GM19240 (cell line): ENCODE data around the gene RFWD3.
A peak's percentile ranks its signal among the peaks of the same experiment; 100 is the strongest.

Experiments used
- DNase-seq: peaks from one replicate; pipeline ENCODE4 v3.0.0; 2011; ENCODE audit warnings: low spot score; ENCODE audit not compliant: insufficient read length

Gene RFWD3

DNA sequence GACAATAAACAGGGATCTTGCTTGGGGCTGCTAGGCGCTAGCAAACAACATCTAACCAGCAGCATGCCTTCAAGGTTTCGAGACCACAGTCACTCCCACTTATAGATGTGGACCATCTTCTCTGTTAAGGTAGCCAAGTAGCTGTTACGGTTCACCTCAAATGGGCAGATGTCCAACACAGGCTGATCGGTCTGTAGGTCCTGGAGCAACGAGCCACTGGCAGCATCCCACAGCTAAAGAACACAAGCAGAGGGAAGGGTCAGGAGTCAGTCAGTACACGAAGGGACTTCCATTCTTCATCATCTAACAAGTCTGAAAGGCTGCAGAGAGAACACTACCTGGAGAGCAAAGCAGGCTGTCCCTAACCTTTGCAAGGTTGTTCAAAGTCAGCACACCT, 42.8 kb downstream of the RFWD3 start:
- no peak for DNase-seq

DNA sequence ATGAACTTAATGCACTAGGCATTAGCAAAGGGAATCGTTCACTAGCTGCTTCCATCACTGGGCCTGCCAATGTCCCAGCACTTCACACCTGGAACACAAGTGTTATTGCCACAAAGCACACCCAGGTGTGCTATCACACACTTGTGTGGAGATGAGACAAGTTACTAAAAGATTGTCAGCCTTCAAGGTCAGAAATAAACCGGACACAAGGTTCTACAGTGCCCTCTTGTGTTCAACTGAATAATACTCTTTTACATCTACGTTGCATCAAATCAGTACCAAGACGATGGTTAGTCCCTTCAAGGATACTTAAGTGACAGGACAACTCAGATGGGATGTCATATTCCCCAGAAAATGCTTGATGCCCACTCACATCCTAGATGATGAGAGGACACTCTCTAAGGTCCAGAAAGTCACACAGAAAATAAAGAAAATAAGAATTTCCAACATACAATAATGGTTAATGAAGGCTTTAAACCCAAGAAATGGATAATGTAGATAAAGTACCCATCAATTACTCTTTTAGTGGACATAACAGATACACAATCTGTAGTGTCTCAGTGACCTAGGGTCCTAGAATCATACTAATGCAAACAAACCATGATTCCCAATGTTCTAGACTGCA, 43.4 kb downstream of the RFWD3 start:
- peak; percentile 25 for DNase-seq

DNA sequence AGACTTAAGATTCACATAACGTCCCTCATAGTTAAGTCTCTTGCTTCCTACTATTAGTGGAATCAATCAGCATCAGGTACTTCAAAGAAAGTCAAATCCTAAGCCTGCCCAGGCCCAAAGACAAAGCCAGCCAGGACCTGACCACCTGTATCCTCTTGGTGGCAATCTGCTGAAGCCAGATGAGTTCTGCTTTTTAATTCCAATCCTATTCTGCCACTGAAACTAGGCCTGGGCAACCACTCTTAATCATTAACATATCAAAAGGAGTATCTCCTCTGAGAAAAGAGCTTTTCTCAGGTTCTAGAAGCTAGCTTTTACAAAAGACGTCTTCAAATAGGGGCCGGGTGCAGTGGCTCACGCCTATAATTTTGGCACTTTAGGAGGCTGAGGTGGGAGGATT, 44.7 kb downstream of the RFWD3 start:
- no peak for DNase-seq

DNA sequence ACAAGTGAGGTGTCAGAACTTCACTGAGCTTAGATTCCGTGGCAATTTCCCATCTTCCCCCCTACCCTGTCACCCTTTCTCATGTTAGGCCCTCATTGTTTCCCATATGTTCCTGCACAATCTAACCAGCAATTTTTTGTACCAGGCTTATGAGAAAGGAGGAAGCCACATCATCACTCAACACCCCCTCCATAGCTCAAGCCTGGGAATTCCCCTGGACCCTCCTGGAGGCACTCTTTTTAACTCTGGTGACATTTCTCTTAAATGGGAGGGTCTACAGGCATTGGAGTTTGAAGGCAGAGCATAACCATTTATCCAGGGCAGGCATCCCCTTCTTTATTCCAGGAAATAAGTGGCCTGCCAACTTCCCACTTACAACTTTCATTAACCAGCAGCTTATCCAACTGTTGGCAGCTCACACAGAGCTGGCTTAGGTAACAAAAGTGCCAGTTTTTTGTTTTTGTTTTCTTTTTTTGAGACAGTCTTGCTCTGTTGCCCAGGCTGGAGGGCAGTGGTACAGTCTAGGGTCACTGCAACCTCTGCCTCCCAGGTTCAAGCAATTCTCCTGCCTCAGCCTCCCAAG, 49.4 kb downstream of the RFWD3 start:
- no peak for DNase-seq

DNA sequence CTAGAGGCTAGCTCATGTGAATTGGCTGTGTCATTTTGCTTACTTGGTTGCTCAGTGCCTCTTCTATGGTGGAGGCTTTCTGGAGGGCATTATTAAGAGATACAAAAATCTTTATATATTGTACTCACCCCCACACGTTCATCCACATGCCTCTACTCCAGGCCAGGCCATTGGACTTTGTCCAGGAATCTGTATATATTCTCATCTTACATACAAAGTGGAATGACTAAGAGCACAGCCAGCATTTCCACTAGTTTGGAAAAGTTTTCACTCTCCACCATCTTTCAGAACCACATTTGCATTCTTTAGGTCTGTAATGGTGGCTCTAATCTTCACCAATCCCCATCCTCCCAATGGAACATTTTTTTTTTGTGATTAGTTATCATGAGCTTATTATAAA, 55.0 kb downstream of the RFWD3 start:
- no peak for DNase-seq

DNA sequence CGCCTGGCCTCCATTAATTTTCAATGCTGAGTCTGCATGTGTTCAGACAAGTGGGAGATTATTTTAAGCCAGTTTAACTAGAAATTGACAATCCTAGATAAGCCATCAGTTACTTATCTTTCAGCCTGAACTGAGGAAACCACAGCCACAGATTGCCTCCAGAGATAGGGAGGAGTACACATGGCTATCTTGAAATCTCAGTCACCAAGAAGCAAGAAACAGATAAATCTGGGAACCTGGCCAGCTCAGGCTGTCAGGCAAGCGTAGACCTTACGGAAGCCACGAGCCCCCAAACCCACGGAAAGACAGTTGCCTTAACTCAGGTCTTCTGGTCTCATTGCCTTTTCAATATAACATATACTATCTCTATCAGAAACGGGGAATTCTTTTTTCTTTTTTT, 57.7 kb downstream of the RFWD3 start:
- DNase-seq, result no peak

DNA sequence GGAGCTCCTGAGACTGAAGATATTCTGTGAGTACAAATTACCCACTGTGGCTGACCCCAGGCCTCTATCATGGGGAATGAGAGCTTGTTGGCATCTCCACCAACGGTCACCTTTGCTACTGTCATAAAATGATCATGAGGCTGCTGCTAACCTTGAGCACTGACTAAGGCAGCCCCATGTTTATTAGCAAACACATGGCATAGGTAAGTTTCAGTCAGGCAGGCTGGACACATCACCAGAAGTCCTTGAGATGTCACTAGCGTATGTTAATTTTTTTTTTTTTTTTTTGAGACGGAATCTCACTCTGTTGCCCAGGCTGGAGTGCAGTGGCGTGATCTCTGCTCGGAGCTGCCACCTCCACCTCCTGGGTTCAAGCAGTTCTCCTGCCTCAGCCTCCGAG, 58.3 kb downstream of the RFWD3 start:
- DNase-seq, result no peak

DNA sequence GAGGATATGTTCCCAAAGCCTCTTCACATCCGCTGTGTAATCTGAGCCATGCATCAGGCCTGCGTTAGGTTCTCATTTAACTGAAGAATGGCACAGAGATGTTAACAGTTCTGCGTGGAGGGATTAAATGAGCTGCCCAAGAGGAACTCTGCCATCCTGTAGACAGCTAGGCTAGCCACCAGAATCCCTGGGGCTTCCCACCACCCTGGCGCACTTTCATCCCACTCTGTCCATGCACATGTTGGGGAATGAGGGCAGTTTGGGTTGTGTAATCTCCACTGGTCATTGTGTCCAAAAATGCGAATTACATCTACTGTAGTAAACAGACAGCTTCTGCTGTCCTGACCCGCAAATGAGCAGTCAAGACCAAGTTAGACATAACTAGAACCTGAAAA, 58.7 kb downstream of the RFWD3 start:
- no peak for DNase-seq

DNA sequence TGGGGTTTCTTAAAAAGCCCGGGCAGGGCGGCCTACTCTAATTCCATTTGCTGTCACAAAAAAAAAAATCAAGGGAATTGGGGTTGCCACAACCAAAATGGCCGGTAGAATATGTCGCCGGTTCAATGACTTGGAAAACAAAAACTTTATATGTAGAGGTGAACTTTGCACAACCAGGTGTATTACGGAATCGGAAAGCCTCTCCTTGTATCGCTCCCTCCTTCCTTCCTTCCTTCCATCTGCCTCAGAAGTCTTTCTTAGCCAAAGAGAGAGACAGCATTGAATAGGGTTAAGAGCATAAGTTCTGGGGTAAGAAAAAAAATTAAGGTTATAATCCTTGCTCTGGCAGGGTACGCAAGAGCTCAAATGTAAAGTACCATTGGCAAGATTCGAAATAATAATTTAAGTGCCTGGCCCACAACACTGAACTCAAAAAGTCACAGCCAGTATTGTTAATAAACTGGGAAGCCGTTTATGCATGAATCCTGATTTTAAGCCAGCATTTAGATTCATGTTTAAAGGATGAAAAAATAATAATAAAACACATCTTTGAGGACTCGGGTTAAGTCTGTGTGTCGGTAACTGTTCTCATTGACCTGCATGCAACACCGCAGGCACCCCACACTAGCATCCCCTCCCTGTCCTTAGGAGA, 59.2 kb downstream of the RFWD3 start:
- no peak for DNase-seq

DNA sequence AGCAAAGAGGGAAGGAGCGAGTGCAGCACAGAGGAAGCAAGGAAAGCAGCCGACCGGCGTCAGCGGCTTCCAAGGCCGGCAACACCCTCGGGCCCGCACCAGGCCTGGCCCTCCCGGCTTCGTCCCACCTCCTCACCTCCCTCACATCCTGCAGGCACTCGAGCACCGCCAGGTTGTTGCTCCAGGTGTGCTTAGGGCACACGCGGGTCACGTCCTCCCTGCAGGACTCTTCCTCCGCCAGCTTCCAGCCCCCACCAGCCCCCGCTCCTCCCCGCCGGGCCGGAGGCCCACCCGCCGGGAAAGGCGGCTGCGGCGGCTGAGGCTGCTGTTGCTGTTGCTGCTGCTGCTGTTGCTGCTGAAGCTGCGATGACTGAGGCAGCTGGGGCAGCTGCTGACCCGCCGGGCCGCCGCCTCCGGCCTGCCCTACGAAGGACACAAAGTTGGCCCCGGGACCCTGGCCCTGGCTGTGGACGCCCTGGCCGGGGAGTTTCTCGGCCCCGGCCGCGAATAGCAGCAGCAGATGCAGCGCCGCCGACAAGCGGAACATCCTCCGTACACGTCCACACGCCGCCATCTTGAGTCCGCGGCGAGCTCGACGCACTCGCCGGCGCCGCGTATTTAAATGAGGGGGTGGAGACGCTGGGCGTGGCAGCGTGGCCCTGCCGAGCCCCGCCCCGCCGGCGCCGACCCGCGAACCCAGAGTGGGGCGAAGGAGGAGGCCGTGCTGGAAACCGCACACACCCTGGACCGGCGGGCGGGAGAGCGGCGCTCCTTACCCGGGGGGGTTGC, 60.0 kb downstream of the RFWD3 start, which contains the start of gene GLG1:
GLG1 (minus strand) TSS at position 594 of the 789 bp plus-strand sequence; CDS start at position 574, 20 bp downstream.
- DNase-seq, result peak; percentile 79

DNA sequence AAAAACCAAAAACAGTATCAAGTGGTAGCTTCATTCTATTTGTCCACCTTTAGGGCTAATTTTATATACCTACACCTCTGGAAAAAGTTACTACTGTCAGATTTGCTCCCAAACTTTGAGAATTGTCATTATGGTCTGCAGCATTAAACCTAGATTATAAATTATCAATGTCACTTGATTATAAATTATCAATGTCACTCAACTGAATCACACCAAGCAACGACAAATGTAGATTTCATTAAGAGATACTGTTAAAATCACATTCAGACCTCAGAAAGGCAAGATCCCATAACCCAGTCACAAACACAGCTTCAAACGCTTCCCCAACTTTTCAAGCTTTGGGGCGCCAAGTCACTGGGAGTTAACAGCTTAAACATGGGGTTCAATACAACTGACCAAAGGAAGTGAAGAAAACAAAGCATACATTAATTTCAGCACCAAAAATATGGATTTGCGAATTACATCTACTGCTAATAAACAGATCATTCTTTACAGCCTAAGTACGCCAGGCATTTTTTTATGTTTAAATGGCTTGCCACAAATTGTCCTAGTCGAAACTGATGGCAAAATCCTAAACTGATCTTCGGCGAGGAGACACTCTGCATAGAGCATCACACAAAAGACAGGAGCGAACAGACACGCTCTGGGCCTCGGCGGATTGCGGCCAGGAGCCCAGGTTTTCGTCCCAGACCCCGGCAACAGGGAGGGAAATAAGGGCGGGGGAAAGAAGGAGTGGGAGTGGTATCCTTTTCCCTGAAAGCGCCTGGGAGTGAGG, 60.7 kb downstream of the RFWD3 start:
- no peak for DNase-seq

DNA sequence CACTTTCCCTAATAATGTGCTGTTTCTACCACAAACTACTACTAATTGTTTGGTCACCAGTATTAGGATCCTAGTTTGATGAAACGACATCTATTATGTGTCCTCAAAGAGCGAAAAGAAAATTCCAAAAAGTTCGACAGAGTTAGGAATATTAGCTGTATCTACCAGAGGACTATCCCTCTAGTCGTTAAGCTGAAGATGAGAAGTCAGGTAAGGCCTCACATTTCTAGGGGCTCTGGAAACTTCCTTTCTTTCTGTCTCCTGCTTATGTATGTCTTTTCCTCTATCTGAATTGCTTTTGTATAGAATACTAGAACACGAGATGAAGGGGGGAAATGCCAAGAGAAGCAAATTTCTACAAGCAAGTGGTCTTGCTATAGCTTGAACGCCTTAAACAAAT, 61.3 kb downstream of the RFWD3 start:
- no peak for DNase-seq

DNA sequence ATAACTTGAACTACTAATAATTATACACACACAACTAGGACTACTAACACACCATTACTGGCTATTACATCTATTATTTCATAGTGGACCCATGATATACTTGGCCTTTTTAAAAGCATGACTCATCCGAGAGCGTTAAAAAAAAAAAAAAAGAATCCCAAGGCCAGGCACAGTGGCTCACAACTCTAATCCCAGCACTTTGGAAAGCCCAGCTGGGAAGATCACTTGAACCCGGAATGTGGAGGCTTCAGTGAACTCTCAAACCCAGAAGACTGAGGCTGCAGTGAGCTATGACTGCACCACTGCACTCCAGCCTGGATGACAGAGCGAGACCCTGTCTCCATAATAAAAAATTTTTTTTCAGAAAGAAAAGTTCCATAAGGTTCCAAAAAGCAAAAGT, 62.8 kb downstream of the RFWD3 start:
- DNase-seq, result no peak

DNA sequence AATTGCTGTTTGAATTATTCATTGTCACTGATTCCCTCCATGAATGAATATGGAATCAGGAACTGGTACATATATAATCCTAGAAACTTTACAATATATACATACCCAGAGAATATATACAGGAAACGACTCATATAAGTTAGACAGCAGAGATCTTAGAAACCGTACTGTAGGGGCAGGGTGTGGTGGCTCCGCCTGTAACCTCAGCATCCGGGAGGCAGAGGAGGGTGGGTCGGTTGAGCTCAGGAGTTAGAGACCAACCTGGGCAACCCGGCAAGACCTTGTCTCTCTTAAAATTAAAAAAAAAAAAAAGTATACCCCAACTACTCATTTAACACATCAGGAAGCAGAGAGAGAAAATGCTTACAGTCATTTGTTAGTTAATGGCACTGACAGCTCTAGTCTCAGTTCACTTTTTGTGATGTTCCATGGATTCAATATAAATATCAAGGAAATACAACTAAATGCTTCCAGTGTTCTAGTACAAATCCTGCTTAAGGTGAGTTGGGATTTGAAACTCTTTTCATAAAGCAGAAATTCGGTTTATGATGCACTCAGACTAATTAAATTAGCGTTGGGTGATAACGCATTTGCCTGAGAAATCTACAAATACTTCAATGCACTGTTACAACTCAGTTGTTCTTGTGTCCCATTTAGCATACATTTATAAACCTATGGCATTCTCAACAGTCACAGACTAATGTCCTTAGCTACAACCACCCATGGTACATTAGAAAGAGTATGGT, 65.4 kb downstream of the RFWD3 start:
- no peak for DNase-seq

DNA sequence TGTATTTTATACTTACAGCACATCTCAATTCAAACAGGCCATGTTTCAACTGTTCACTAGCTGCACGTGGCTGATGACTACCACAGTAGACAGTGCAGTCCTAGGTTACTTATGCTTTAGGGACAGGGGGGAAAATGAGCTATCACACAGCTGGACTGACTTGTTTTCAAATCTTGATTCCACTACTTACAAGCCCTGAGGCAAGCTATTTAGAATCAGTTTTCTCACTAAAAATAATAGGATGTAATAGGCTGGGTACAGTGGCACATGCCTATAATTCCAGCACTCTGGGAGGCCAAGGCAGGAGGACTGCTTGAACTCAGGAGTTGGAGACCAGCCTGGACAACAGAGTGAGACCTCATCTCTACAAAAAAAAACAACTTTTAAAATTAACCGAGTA, 70.1 kb downstream of the RFWD3 start:
- no peak for DNase-seq

DNA sequence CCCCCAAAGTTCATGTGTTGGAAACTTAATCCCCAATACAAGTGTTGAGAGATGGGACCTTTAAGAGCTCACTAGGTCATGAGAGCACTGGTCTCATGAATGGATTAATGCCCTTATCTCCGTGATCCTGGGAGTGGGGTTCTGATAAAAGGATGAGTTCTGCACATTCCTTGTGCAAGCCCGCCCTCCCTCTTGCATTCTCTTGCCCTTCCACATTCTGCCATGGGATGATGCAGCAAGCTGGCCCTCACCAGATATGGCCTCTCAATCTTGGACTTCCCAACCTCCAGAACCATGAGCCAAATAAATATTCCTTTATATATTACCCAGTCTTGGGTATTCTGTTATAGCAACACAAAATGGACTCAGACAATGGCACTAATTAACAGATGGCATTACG, 73.8 kb downstream of the RFWD3 start:
- DNase-seq, result no peak

DNA sequence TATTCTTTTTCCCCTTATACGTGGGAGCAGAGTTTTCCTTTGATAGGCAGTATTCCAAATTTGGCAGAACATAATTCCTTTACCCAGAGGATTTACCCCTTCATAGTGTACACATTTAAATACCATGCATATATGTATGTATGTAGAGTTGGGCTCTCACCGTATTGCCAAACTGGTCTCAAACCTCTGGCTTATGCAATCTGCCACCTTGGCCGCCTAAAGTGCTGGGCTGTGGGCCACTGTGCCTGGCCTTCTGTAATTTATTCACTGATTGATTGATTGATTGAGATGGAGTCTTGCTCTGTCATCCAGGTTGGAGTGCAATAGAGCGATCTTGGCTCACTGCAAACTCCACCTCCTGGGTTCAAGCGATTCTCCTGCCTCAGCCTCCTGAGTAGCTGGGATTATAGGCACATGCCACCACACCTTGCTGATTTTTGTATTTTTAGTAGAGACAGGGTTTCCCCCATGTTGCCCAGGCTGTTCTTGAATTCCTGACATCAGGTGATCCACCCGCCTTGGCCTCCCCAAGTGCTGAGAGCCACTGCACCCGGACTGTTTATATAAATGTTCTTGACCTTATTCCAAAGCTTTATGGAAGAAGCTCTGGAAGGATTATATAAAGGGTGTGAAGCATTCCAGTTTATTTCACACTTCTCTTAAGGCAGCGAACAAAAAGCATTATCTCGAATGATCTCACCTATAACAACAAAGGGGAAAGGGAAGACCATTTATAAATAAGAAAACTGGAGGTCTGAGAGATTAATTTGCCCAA, 74.6 kb downstream of the RFWD3 start:
- DNase-seq, result no peak

DNA sequence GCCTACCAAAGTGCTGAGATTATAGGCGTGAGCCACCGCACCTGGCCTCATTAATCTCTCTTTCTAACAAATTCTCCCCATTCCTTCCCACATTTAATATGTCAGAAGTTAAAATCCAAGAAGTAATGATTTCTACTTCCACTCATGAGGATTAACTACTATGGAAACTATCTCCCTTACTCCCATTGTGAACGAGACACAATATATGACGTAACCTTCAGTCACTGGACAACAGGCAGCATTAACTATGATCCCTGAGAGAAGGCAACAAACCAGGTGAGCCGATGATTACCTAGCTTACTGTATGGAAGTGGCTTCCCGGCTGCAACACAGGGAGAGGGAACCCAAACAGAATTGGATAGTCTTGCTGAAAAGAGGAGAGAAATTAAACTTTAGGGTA, 79.7 kb downstream of the RFWD3 start:
- DNase-seq, result no peak

DNA sequence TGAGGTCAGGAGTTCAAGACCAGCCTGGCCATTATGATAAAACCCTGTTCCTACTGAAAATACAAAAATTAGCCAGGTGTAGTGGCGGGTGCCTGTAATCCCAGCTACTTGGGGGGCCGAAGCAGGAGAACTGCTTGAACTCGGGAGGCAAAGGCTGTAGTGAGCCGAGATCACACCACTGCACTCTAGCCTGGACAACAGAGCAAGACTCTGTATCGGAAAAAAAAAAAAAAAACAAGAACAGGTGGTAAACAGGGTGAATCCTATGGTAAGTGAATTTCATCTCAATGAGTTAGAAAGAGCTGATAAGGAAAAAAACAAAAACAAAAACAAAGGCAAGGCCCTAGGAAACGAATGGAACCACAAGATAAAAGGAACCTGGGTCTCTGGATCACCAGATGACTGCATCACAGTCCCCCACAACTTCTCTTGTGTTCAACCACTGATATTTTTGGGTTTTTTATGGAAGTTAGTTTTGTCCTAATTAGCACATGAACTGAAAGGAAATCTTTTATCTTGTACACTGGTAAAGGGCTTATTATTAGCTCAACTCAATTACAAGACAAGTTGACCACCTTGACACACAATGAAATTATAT, 80.7 kb downstream of the RFWD3 start:
- no peak for DNase-seq
